Fibroblast of lung (primary cell): ENCODE results near the gene CSNK1A1. TPM values are rescaled to one million over a fixed set of nuclear protein-coding genes. Genes with fewer than 3 reads are reported as not detected.

Experiments used
- DNase-seq, 2 donors: peaks; one replicate each; pipeline versions ENCODE4 v3.0.0 to v3.0.0-alpha.2; 2010; ENCODE audit warnings: low read depth in 2 of 2
- H2AFZ ChIP-seq: 2 replicates; pipeline ENCODE4 v1.5.1; 2012; ENCODE audit warnings: low read length, control low read depth, inconsistent platforms
- H3K27ac ChIP-seq: 2 replicates; pipeline ENCODE4 v1.5.1; 2011; ENCODE audit warnings: low read length, control low read depth; ENCODE audit not compliant: insufficient read depth
- H3K27me3 ChIP-seq: 2 replicates; pipeline ENCODE4 v1.5.1; 2011; ENCODE audit warnings: mild to moderate bottlenecking, low read length; ENCODE audit not compliant: control insufficient read depth, insufficient read depth
- H3K36me3 ChIP-seq: 2 replicates; pipeline ENCODE4 v1.5.1; 2011; ENCODE audit warnings: low read length; ENCODE audit not compliant: control insufficient read depth, insufficient read depth
- H3K4me1 ChIP-seq: 2 replicates; pipeline ENCODE4 v1.5.1; 2011; ENCODE audit warnings: low read length; ENCODE audit not compliant: control insufficient read depth, insufficient read depth; ENCODE audit errors: extremely low read depth
- H3K4me2 ChIP-seq: 2 replicates; pipeline ENCODE4 v1.5.1; 2011; ENCODE audit warnings: low read length, control low read depth; ENCODE audit not compliant: insufficient read depth; ENCODE audit errors: extremely low read depth
- H3K4me3 ChIP-seq, 4 experiments: fragments of 200-600 bp in 1 of 4; sonication (generic) in 1 of 4; replicated peaks in 1 of 4; 2 replicates each; pipeline ENCODE4 v1.5.1; 2011 to 2016; ENCODE audit warnings: low read length in 4 of 4, low read depth in 3 of 4, mild to moderate bottlenecking in 3 of 4, control low read depth in 2 of 4, inconsistent platforms in 1 of 4, mixed read lengths in 1 of 4; ENCODE audit not compliant: insufficient read depth in 1 of 4; ENCODE audit errors: control extremely low read depth in 1 of 4
- H3K79me2 ChIP-seq: 2 replicates; pipeline ENCODE4 v1.5.1; 2012; ENCODE audit warnings: mild to moderate bottlenecking, low read length, inconsistent platforms; ENCODE audit not compliant: control insufficient read depth, insufficient read depth
- H3K9ac ChIP-seq: 2 replicates; pipeline ENCODE4 v1.5.1; 2011; ENCODE audit warnings: mild to moderate bottlenecking, low read length, control low read depth; ENCODE audit not compliant: insufficient read depth
- H3K9me3 ChIP-seq: 2 replicates; pipeline ENCODE4 v1.5.1; 2012; ENCODE audit warnings: low read depth, low read length; ENCODE audit not compliant: control insufficient read depth, insufficient read depth
- H4K20me1 ChIP-seq: 2 replicates; pipeline ENCODE4 v1.5.1; 2011; ENCODE audit warnings: low read length; ENCODE audit not compliant: control insufficient read depth, insufficient read depth; ENCODE audit errors: extremely low read depth
- EZH2 ChIP-seq: IDR thresholded peaks from 2 replicates; pipeline ENCODE4 v1.5.1; 2012; ENCODE audit warnings: low read length, control low read depth, mild to moderate bottlenecking; ENCODE audit errors: missing control alignments
- polyA plus RNA-seq, 2 donors: library from polyadenylated mRNA; depleted of rRNA in 1 of 2; stranded (reverse) in 1 of 2; unstranded in 1 of 2; fragments of >200 nt; gene quantifications; 2 replicates each; pipeline ENCODE4 v1.2.1, GENCODE V29; 2011 to 2012; ENCODE audit warnings: missing spikeins in 1 of 2
- total RNA-seq: library from RNA; depleted of rRNA; stranded (reverse); fragments of >200 nt; gene quantifications from 2 replicates; pipeline ENCODE4 v1.2.1, GENCODE V29; 2014
- TF ChIP-seq, protein P1 (sequence below), 2 donors: IDR thresholded peaks in 1 of 2; conservative IDR thresholded peaks in 1 of 2; 1 replicate in 1 of 2; 2 replicates in 1 of 2; pipeline ENCODE4 v1.5.1; 2011 to 2012; ENCODE audit warnings: low read length in 2 of 2, control low read depth in 1 of 2, inconsistent platforms in 1 of 2, low read depth in 1 of 2, mild to moderate bottlenecking in 1 of 2

Gene CSNK1A1
- total and polyA plus RNA-seq, 2 donors (not counting 1 experiment from before 2014, with no cell fraction given) = 275 to 674 TPM

DNA sequence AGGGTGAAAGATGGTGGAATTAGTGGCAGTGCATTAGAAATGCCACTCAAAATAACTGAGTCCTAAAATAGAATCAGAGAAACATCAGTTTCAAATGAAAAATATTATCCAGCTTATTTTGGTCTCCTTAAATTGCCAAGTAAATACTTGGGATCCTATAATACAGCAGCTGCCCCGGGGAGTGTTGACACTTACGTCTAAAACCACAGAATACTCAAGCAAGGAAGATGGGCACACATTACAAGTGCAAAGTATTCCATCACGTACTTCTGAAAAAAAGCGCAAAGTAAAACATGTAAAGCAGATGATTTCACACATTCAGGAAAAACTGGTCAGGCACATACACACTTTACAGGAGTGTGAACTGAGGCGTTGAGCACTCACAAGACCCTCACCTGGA, 27.7 kb upstream of the CSNK1A1 start:
- no peak for DNase-seq
- H3K4me3 ChIP-seq = no peak overlapping the region
- peaks cover 7% of the 10 kb centered on the region for H3K4me1 ChIP-seq
- H3K36me3 ChIP-seq = no peaks in the 10 kb centered on the region
- no peaks in the 10 kb centered on the region for H3K27me3 ChIP-seq
- no peak overlapping the region for H3K9ac ChIP-seq
- no peak overlapping the region for H2AFZ ChIP-seq
- H3K4me2 ChIP-seq = no peak overlapping the region
- H4K20me1 ChIP-seq = no peaks in the 10 kb centered on the region
- H3K27ac ChIP-seq = no peak overlapping the region
- no peaks in the 10 kb centered on the region for H3K79me2 ChIP-seq
- TF ChIP-seq, protein P1, sequence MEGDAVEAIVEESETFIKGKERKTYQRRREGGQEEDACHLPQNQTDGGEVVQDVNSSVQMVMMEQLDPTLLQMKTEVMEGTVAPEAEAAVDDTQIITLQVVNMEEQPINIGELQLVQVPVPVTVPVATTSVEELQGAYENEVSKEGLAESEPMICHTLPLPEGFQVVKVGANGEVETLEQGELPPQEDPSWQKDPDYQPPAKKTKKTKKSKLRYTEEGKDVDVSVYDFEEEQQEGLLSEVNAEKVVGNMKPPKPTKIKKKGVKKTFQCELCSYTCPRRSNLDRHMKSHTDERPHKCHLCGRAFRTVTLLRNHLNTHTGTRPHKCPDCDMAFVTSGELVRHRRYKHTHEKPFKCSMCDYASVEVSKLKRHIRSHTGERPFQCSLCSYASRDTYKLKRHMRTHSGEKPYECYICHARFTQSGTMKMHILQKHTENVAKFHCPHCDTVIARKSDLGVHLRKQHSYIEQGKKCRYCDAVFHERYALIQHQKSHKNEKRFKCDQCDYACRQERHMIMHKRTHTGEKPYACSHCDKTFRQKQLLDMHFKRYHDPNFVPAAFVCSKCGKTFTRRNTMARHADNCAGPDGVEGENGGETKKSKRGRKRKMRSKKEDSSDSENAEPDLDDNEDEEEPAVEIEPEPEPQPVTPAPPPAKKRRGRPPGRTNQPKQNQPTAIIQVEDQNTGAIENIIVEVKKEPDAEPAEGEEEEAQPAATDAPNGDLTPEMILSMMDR (conservative IDR thresholded peaks at IDR 0.05 in 1 of 2, IDR thresholded peaks at IDR 0.05 in 1 of 2; ENCODE audit: low read depth in 1 of 2, low read length in 2 of 2) = no peak
- TF ChIP-seq EZH2 = no peak
- H3K9me3 ChIP-seq = no peaks in the 10 kb centered on the region

DNA sequence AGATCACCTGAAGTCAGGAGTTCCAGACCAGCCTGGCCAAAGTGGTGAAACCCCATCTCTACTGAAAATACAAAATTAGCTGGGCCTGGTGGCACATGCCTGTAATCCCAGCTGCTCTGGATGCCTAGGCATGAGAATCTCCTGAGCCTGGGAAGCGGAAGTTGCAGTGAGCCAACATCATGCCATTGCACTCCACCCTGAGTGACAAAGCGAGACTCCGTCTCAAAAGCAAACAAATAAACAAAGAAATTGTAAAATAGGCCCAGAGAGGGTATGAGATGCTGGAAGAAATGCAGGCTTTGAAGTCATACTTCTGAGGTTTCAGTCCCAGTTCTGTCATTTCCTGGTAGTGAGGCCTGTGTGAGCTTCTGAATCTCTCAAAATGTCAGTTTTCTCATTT, 24.8 kb upstream of the CSNK1A1 start:
- Histone ChIP-seq H3K79me2 (no peaks in the 10 kb centered on the region), H3K4me3 (no peak overlapping the region), H3K4me2 (no peak overlapping the region), H3K27ac (no peak overlapping the region), H3K4me1 (peaks cover 3% of the 10 kb centered on the region), H3K27me3 (no peaks in the 10 kb centered on the region), H3K36me3 (no peaks in the 10 kb centered on the region), H3K9ac (no peak overlapping the region), H3K9me3 (no peaks in the 10 kb centered on the region), H4K20me1 (no peaks in the 10 kb centered on the region), H2AFZ (no peak overlapping the region)
- DNase-seq = no peak
- TF ChIP-seq, protein P1 (conservative IDR thresholded peaks at IDR 0.05 in 1 of 2, IDR thresholded peaks at IDR 0.05 in 1 of 2; ENCODE audit: low read depth in 1 of 2, low read length in 2 of 2) = no peak
- no peak for TF ChIP-seq EZH2

DNA sequence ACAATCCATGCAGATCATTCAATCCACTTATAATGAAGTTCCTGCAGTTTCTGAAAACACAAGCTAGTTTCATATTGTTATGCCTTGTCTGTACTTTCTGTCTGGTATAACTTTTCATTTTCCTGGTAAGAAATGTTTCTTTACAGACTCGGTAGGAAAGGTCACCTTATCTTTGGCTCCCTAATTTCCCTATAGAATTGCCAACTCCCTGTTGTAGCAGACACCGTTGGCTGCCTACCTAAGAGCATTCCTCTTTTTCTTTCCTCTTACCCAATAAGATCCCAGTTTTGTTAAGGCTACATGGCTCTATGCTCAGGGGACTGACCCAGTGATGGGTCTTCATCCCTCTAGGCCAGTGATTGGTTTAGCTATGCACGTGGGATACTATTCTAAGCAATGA, 23.9 kb upstream of the CSNK1A1 start:
- no peak overlapping the region for H3K4me2 ChIP-seq
- no peaks in the 10 kb centered on the region for H3K27me3 ChIP-seq
- no peaks in the 10 kb centered on the region for H3K4me1 ChIP-seq
- H3K9ac ChIP-seq = no peak overlapping the region
- H4K20me1 ChIP-seq = no peaks in the 10 kb centered on the region
- H3K9me3 ChIP-seq = no peaks in the 10 kb centered on the region
- H3K79me2 ChIP-seq = no peaks in the 10 kb centered on the region
- no peak overlapping the region for H2AFZ ChIP-seq
- no peak overlapping the region for H3K4me3 ChIP-seq
- TF ChIP-seq EZH2 = no peak
- TF ChIP-seq, protein P1 (conservative IDR thresholded peaks at IDR 0.05 in 1 of 2, IDR thresholded peaks at IDR 0.05 in 1 of 2; ENCODE audit: low read depth in 1 of 2, low read length in 2 of 2) = no peak
- H3K27ac ChIP-seq = no peak overlapping the region
- DNase-seq = no peak
- H3K36me3 ChIP-seq = no peaks in the 10 kb centered on the region
